Measurements from ENCODE around the gene DEFB131B.
A peak's percentile ranks its signal among the peaks of the same experiment; 100 is the strongest.
"Not testable (repeated sequence)": the region's sequence is repeated elsewhere in the genome, so short reads cannot be mapped to it uniquely, and the experiment has no call there.

DEFB131B gene

GRCh38 chr11:71878059-71878458 is at the start of gene DEFB131B:
DEFB131B (plus strand) TSS chr11:71878453; CDS start chr11:71878453, 0 bp downstream.
- not testable (repeated sequence) for DNase-seq

DNA sequence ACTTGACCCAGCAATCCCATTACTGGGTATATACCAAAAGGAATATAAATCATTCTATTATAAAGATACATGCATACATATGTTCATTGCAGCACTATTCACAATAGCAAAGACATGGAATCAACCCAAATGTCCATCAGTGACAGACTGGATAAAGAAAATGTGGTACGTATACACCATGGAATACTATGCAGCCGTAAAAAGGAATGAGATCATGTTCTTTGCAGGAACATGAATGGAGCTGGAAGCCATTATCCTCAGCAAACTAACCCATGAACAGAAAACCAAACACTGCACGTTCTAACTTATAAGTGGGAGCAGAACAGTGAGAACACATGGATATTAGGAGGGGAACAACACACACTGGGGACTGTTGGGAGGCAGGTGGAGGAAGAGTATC is 49.0 kb upstream of the DEFB131B start:
- not testable (repeated sequence) for DNase-seq

GRCh38 chr11:71829686-71830085 is 48.6 kb upstream of the DEFB131B start:
- not testable (repeated sequence) for DNase-seq

DNA sequence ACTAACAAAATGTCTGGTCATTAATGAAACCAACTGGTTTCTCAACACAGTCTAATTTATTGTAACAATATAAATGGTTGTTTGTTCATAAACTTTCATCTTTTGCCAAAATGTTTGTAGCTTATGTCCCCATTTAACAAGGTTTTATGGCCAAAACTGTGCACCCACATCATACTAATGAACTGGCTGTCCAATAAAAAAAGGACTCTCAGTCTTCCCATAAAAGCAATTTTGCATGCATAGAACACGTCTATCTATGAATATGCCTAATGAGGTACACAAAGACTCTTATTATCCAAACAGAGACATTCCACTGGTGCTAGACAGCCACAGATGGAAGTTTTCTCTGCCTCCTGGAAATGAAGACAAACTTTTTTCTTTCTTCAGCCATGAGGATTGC is 45.4 kb upstream of the DEFB131B start, which contains the start of gene DEFB108B:
Gene DEFB108B, plus strand, starts transcription at position 390 of the 400 bp plus-strand sequence. Its CDS starts 0 bp downstream, at position 390.
- DNase-seq = not testable (repeated sequence)

GRCh38 chr11:71842720-71843119 is 35.5 kb upstream of the DEFB131B start:
- DNase-seq = not testable (repeated sequence)

DNA sequence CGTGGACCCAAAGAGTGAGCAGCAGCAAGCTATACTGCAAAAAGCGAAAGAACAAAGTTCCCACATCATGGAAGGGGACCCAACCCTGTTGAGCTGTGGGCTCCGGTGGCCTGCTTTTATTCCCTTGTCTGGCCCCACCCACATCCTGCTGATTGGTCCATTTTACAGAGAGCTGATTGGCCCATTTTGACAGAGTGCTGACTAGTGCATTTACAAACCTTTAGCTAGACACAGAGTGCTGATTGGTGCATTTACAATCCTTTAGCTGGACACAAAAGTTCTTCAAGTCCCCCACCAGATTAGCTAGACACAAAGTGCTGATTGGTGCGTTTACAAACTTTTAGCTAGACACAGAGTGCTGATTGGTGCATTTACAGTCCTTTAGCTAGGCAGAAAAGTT is 34.9 kb upstream of the DEFB131B start:
- not testable (repeated sequence) for DNase-seq

DNA sequence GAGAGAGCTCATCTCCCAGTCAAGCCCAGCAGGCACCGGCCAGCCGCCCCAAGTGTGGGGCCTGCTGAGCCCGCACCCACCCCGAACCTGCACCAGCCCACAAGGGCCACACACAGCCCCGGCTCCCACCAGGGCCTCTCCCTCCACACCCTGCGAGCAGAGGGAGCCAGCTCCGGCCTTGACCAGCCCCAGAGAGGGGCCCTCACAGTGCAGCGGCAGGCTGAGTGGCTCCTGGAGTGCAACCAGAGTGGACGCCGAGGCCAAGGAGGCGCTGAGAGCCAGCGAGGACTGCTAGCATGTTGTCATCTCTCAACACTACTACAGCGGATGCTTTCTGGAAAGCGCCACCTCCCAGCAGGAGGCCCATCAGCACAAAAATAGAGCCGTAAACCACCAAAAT is 34.4 kb upstream of the DEFB131B start:
- DNase-seq = no peak

DNA sequence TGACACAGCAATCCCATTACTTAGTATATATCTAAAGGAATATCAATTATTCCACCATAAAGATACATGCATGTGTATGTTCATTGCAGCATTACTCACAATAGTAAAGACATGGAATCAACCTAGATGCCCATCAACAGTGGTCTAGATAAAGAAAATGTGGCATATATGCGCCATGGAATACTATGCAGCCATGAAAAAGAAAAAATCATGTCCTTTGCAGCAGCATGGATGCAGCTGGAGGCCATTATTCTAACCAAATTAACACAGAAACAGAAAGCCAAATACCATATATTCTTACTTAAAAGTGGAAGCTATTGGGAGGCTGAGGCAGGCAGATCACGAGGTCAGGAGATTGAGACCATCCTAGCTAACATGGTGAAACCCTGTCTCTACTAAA is 24.4 kb upstream of the DEFB131B start:
- not testable (repeated sequence) for DNase-seq

DNA sequence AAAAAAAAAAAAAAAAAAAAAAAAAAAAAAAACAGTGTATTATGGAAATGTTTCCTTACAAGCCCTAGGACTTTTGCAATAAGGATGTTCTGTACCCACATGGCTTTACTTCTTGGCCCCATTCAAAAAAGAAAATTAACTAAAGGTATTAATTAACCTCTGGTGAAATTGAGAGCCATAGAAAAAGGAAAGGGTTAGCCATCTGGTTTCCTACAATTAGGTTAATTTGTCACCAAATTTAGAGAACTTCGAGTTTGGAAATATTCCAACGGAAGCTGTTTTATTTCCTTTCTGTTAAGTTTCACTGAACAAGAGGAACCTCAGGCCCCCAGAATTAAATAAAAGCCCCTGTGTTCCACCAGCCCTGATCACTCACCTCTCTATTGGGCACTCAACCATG is 22.4 kb upstream of the DEFB131B start:
- not testable (repeated sequence) for DNase-seq

DNA sequence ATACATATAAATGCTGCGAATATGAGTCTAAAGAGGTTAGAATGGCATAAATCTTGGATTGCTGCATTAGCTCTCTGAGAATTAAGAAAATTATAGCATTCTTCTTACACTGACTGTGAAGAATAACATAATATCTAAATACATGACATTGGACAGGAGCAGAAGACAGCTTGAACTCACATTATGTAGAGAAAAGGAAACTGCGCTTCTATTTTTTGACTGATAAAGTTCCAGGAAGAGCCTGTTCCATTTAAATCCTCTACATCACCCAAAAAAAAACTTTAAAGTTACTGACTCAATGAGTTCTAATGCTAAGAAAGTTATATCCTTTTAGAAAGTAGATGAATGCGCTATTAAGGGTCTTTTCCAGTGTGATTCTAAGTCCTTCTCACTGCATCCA is 17.4 kb upstream of the DEFB131B start:
- DNase-seq = not testable (repeated sequence)

DNA sequence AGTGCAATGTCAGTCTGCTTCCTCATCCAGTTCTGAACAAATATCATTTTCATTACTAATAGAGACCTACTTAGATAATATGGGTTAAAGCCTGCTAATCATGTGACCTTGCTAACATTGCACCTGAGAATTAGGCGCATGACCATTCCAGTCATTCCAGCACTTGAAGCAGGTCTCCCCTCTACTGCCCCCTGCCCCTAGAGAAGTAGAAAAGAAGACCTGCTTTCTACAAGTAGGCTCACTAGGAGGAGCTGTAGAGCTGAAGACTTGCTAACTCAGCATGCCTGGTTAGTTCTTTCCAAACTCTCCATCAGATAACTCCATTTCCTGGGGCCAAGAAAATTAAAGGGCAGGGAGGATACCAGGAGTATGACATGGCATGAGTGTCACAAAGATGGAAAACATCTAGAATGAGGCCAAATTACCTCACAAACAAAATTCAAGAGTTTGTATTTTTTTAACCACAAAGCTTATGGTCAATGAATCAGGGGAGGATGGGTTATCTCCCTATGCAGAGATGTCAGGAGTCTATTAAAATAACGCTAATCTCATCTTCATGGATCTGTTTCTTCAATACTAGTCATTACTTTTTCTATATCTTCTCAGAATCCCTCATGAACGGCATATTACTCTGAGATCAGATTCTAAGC is 14.2 kb upstream of the DEFB131B start:
- not testable (repeated sequence) for DNase-seq

DNA sequence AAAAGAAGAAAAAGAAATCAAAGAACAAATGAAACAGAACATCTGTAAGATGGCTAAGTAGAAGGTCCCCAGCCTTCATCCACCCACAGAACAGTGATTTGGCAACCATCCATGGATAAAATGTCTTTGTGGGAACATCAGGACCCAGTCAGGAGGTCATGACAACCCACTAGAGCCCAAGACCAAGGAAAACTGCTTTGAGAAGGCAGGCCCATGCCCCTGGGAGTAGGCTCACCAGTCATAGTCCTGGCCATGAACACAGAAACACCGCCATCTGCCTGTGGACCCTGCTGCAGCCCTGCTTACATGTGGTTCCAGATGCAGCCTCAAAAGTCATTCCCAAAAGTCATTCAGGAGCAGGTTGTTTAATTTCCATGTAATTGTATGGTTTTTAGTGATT is 11.0 kb upstream of the DEFB131B start:
- not testable (repeated sequence) for DNase-seq

GRCh38 chr11:71869931-71870330 is 8.3 kb upstream of the DEFB131B start:
- DNase-seq = not testable (repeated sequence)

GRCh38 chr11:71870661-71871060 is 7.6 kb upstream of the DEFB131B start:
- not testable (repeated sequence) for DNase-seq

- not testable (repeated sequence) for DNase-seq
These were observed 2.0 kb upstream of the DEFB131B start for GRCh38 chr11:71876262-71876661.

GRCh38 chr11:71885806-71886205 is 7.6 kb downstream of the DEFB131B start:
- not testable (repeated sequence) for DNase-seq

- DNase-seq = not testable (repeated sequence)
These were observed 10.2 kb downstream of the DEFB131B start for GRCh38 chr11:71888335-71889010.

DNA sequence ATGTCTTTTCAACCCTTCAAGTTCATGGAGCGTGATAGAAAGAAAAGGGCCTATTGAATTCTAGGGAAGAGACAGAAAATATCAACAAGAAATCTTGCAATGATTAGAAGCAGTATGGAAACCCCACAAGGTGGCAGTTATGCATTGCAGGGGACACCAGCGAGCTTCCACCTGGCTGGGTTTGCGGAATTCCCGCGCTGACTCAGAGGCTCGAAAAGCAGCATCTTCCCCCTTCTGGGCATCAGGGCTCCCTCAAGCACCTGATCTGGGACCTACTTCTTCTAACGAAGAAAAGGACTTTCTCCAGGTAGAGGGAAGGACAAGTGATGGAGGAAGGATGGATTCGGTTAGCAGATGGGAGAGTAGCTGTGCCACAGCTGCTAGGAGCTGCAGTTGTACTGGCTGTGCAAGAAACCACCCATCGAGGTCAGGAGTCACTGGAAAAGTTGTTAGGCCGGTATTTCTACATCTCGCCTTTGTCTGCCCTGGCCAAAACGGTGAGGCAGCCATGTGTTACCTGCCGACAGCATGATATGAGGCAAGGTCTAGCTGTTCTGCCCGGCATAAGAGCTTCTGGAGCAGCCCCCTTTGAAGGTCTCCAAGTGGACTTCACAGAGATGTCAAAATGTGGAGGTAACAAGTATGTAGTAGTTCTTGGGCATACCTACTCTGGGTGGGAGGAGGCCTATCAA is 11.1 kb downstream of the DEFB131B start:
- not testable (repeated sequence) for DNase-seq

DNA sequence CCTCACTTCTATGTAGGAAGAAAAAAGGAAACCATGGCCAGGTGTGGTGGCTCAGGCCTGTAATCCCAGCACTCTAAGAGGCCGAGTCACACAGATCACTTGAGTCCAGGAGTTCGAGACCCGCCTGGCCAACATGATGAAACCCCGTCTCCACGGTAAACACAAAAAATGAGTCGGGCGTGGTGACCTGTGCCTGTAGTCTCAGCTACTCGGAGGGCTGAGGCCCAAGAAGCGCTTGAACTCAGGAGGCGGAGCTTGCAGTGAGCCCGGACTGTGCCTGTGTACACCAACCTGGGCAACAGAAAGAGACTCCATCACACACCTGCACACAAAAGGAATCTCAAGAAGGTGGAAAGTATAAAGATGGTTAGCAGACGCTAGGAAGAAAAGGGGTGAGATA is 17.7 kb downstream of the DEFB131B start:
- no peak for DNase-seq

DNA sequence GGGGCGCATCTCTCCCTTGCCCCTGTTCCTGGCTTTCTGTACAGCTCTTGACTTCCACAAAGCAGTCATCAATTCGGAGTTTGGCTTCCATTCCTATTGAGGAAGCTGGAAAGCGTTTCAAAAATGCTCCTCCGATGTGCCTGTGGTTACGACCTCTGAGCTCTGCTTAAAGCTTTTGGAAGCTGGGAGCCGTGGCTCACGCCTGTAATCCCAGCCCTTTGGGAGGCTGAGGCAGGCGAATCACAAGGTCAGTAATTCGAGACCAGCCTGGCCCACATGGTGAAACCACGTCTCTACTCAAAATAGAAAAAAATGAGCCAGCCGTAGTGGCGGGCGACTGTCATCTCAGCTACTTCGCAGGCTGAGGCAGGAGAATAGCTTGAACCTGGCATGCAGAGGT is 22.9 kb downstream of the DEFB131B start:
- DNase-seq = not testable (repeated sequence)

GRCh38 chr11:71908218-71908617 is 30.0 kb downstream of the DEFB131B start:
- no peak for DNase-seq

- DNase-seq = not testable (repeated sequence)
These were observed 32.5 kb downstream of the DEFB131B start for GRCh38 chr11:71910775-71911174.

DNA sequence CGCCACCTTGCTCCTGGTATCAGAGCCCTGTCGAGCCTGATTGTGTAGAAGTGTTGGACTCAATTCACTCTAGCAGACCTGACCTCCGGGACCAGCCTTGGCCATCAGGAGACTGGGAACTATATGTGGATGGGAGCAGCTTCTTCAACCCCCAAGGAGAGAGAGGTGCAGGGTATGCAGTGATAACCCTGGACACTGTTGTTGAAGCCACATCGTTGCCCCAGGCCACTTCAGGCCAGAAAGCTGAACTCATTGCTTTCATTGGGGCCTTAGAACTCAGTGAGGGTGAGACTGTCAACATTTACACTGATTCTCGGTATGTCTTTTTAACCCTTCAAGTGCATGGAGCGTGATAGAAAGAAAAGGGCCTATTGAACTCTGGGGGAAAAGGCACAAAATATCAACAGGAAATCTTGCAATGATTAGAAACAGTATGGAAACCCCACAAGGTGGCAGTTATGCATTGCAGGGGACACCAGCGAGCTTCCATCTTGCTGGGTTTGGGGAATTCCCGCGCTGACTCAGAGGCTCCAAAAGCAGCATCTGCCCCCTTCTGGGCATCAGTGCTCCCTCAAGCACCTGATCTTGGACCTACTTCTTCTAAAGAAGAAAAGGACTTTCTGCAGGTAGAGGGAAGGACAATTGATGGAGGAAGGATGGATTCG is 33.2 kb downstream of the DEFB131B start:
- DNase-seq = peak in 1 of 4 experiments; percentile 3

Measured in activated naive CD4-positive, alpha-beta T cell (primary cell).